COR-L47 (cell line): ENCODE results near the gene HBG1.

ENCODE experiments used
- DNase-seq: peaks from one replicate; lab custom pipeline; 2025; lab: John Stamatoyannopoulos, UW

The HBG1 gene

DNA sequence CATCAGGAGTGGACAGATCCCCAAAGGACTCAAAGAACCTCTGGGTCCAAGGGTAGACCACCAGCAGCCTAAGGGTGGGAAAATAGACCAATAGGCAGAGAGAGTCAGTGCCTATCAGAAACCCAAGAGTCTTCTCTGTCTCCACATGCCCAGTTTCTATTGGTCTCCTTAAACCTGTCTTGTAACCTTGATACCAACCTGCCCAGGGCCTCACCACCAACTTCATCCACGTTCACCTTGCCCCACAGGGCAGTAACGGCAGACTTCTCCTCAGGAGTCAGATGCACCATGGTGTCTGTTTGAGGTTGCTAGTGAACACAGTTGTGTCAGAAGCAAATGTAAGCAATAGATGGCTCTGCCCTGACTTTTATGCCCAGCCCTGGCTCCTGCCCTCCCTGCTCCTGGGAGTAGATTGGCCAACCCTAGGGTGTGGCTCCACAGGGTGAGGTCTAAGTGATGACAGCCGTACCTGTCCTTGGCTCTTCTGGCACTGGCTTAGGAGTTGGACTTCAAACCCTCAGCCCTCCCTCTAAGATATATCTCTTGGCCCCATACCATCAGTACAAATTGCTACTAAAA, 22.8 kb downstream of the HBG1 start, which contains the start of gene HBB:
Gene HBB, minus strand, starts transcription at position 340 of the 579 bp plus-strand sequence. Its CDS starts 50 bp downstream, at position 290.
- no peak for DNase-seq

DNA sequence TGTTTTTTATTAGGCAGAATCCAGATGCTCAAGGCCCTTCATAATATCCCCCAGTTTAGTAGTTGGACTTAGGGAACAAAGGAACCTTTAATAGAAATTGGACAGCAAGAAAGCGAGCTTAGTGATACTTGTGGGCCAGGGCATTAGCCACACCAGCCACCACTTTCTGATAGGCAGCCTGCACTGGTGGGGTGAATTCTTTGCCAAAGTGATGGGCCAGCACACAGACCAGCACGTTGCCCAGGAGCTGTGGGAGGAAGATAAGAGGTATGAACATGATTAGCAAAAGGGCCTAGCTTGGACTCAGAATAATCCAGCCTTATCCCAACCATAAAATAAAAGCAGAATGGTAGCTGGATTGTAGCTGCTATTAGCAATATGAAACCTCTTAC, 24.2 kb downstream of the HBG1 start:
- no peak for DNase-seq

DNA sequence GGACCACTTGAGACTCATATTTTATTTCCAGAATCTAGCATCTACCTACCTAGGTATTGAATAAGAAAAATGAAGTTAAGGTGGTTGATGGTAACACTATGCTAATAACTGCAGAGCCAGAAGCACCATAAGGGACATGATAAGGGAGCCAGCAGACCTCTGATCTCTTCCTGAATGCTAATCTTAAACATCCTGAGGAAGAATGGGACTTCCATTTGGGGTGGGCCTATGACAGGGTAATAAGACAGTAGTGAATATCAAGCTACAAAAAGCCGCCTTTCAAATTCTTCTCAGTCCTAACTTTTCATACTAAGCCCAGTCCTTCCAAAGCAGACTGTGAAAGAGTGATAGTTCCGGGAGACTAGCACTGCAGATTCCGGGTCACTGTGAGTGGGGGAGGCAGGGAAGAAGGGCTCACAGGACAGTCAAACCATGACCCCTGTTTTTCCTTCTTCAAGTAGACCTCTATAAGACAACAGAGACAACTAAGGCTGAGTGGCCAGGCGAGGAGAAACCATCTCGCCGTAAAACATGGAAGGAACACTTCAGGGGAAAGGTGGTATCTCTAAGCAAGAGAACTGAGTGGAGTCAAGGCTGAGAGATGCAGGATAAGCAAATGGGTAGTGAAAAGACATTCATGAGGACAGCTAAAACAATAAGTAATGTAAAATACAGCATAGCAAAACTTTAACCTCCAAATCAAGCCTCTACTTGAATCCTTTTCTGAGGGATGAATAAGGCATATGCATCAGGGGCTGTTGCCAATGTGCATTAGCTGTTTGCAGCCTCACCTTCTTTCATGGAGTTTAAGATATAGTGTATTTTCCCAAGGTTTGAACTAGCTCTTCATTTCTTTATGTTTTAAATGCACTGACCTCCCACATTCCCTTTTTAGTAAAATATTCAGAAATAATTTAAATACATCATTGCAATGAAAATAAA, 24.8 kb downstream of the HBG1 start:
- no peak for DNase-seq

DNA sequence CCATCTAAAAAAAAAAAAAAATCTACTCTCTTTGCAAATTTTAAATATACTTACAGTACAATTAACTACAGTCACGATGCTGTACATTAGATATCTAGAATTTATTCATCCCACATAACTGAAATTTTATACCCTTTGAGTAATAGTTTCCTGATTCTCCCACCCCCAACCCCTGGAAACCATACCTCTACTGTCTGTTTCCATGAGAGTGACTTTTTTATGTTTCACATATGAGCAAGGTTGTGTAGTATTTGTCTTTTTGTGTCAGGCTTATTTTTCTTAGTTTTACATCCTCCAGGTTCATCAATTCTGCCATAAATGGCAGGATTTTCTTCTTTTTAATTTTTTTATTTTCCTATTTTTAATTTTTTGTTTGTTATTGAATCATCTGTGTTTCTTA, 26.0 kb downstream of the HBG1 start:
- no peak for DNase-seq

DNA sequence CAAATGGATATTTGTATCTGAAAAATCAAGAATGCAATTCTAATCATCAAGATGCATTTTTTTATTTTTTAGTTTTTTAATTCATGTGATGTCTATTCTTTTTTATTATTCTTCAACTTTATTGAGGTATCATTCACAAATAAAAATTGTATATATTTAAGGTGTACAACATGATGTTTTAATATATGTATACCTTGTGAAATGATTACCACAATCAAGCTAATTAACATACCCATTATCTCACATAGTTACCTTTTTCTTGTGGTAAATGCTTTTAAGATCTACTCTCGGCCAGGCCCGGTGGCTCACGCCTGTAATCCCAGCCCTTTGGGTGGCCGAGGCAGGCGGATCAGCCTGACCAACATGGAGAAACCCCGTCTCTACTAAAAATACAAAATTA, 26.5 kb downstream of the HBG1 start:
- DNase-seq, result no peak

DNA sequence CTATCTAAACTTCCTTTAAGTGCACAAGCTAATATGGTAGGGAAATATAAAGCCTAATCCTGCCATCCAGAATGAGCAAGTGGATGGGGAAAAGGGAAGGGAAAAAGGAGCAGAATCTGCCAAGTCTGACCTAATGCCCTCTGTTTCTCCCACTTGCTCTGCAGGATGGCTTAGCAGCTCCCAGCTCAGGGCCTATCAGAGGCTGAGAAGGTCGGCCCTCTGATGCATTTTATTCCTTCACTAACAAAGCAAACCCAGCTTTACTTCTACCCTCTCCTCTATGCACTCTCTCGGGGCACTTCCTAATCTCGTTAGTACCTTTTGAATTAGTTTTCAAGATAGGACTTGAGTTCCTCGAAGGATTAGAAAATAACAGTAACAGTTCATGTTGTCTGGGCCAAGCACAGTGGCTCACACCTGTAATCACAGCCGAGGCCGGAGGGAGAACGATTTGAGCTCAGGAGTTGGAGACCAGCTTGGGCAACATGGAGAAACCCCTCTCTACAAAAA, 39.2 kb downstream of the HBG1 start:
- no peak for DNase-seq

DNA sequence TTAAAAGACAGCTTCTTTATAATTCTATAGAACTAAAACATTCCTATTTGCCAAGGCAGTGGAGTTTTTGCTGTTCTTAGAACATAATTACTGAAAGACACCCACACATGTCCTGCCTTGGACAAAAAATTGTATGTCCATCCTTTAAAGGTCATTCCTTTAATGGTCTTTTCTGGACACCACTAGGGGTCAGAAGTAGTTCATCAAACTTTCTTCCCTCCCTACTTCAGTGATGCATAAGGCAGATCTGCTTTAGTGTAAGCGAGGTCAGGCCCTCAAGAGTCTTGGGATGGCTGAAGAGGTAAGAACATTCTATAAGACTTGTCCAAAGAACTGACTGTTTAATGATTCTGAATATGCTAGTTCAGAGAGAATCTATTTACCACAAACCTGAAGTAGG, 44.9 kb downstream of the HBG1 start:
- peak; percentile 1 for DNase-seq

DNA sequence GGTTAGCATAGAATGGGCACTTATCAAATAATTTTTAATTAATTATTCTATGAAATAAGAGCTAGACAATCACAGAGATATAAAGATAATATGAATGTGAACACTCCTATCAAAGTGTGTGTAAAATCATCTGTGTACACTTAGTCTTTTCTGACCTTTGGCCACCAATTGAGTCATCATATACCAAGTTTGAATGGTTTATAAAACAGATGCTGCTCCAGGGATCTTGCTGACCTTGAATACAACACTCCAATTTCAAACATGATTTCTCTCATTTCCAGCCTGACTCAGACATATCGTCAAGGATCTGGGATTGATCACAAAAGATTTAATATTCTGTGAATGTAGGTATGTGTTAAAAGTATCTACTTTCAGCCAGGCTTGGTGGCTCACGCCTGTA, 46.3 kb downstream of the HBG1 start:
- no peak for DNase-seq

DNA sequence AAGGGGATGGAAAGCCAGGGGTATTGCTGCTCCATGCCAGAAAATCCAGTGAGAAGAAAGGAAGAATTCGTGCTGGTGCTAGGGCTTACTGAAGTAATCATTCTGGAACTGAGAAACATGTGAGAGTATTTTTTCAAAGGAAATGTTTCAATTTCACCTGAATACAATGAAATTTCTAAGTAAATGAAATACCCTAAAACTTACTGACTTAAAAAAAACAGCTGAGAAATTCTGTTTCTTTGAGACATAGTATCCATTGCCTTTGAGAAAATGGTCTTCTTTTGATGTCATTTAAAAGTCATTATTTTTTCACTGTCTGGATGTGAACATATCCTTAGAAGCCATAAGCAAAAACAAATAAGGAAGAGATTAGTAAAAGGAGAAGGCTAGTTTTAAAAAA, 49.1 kb downstream of the HBG1 start, which contains the start of gene OR51V1:
Gene OR51V1, minus strand, starts transcription at position 101 of the 400 bp plus-strand sequence. Its CDS starts 0 bp downstream, at position 101.
- DNase-seq, result no peak

DNA sequence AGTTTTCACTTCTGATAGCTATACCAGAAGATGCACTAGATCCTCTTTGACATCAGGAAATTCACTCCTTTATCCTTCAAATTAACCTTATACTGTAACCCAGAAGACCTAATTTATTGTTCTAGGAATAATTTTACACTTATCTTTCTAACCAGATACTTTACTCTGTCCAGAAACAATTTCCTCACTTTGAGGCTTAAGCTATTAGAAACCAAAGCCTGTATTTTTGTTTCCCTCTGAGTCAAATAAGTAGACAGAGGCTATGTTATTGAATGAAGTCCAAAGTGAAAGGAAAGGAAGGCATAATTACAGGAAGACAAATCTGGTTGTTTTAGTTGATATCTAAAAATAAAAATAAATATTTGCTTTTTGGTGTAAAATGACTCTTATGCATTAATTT, 51.4 kb downstream of the HBG1 start:
- no peak for DNase-seq
